CD8-positive, alpha-beta memory T cell (primary cell): Measurements from ENCODE around the gene GMDS. TPM values are rescaled to one million over a fixed set of nuclear protein-coding genes. Genes with fewer than 3 reads are reported as not detected.

Experiments
- CTCF ChIA-PET: fragments of 350-600 bp; sonication (Branson Sonifier 250); formaldehyde crosslinking; loops from one replicate; lab custom pipeline; 2021; ENCODE audit warnings: antibody characterized with exemption; lab: Charles Lee
- POLR2A ChIA-PET: fragments of 350-600 bp; sonication (Branson Sonifier 250); formaldehyde crosslinking; loops from one replicate; lab custom pipeline; 2021; ENCODE audit warnings: antibody characterized with exemption; lab: Charles Lee
- DNase-seq, 5 donors: peaks; one replicate each; pipeline versions ENCODE4 v3.0.0 to v3.0.0-alpha.2; 2020 to 2022; ENCODE audit warnings: mixed read lengths in 1 of 5
- H3K27ac ChIP-seq: one replicate; pipeline ENCODE4 v1.7.0; 2013; ENCODE audit warnings: low read depth, mild to moderate bottlenecking, low read length, moderate library complexity
- H3K27me3 ChIP-seq: 2 replicates; pipeline ENCODE4 v1.7.0; 2013; ENCODE audit warnings: low read length, mild to moderate bottlenecking; ENCODE audit not compliant: insufficient read depth, poor library complexity, severe bottlenecking
- H3K36me3 ChIP-seq: 2 replicates; pipeline ENCODE4 v1.7.0; 2013; ENCODE audit warnings: mild to moderate bottlenecking, low read length, moderate library complexity; ENCODE audit not compliant: insufficient read depth
- H3K4me1 ChIP-seq: 2 replicates; pipeline ENCODE4 v1.7.0; 2013; ENCODE audit warnings: mild to moderate bottlenecking, low read length, moderate library complexity; ENCODE audit not compliant: insufficient read depth
- H3K4me3 ChIP-seq: 2 replicates; pipeline ENCODE4 v1.7.0; 2013; ENCODE audit warnings: mild to moderate bottlenecking, low read length
- H3K9me3 ChIP-seq: 2 replicates; pipeline ENCODE4 v1.7.0; 2013; ENCODE audit warnings: mild to moderate bottlenecking, low read length
- H3K27ac Mint-ChIP-seq, 8 donors: one replicate each; pipeline ENCODE4 v1.8.0; 2020 to 2021; ENCODE audit warnings: mixed read lengths in 8 of 8, mild to moderate bottlenecking in 6 of 8, inconsistent platforms in 3 of 8, moderate library complexity in 3 of 8
- H3K27me3 Mint-ChIP-seq, 2 donors: one replicate each; pipeline ENCODE4 v1.8.0; 2020 to 2021; ENCODE audit warnings: mixed read lengths in 2 of 2, mild to moderate bottlenecking in 1 of 2, moderate library complexity in 1 of 2
- H3K36me3 Mint-ChIP-seq, 3 donors: one replicate each; pipeline ENCODE4 v1.8.0; 2020 to 2021; ENCODE audit warnings: mixed read lengths in 3 of 3, inconsistent platforms in 1 of 3, mild to moderate bottlenecking in 1 of 3
- H3K4me1 Mint-ChIP-seq, 3 donors: one replicate each; pipeline ENCODE4 v1.8.0; 2020 to 2021; ENCODE audit warnings: mixed read lengths in 3 of 3, inconsistent platforms in 1 of 3, mild to moderate bottlenecking in 1 of 3
- H3K4me3 Mint-ChIP-seq, 7 donors: one replicate each; pipeline ENCODE4 v1.8.0; 2020 to 2021; ENCODE audit warnings: mixed read lengths in 7 of 7, mild to moderate bottlenecking in 6 of 7, moderate library complexity in 4 of 7, inconsistent platforms in 2 of 7
- H3K9me3 Mint-ChIP-seq, 5 donors: one replicate each; pipeline ENCODE4 v1.8.0; 2020 to 2022; ENCODE audit warnings: mixed read lengths in 5 of 5, mild to moderate bottlenecking in 3 of 5, moderate library complexity in 2 of 5, inconsistent platforms in 1 of 5
- polyA plus RNA-seq: library from polyadenylated mRNA; unstranded; fragments of 300-500 nt; fragmentation: Illumina TruSeq; gene quantifications from one replicate; pipeline ENCODE4 v1.2.3, GENCODE V29; 2021
- total RNA-seq, 2 experiments: library from RNA; stranded (reverse); gene quantifications; one replicate each; pipeline ENCODE4 v1.2.3, GENCODE V29; 2021

Gene GMDS
- total and polyA plus RNA-seq, 3 experiments from 2014 or later, result 16.4 to 33.4 (median 28.6) TPM

DNA sequence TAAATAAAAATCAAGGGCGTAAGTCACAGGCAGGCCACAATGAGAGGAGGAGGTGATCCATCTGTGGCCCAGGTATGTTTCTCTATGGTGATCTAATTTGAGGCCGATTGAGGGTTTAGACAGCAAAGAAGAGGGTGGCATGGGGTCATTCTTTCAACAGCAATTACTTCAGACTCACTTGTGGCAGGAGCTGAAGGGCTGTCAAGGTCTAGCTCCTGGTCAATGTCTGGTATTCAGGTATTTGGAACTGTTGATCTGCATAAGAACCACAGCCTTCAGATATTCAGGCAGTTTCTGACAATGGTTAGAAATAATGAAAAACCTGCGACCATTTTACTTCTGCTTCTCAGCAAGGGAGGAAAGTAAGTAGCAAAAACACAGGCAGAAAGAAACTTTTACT, 376.1 kb downstream of the GMDS start:
- no peak for DNase-seq
- no peaks in the 10 kb centered on the region for H3K27me3 ChIP-seq
- no peak overlapping the region for H3K4me3 Mint-ChIP-seq
- H3K36me3 Mint-ChIP-seq, result peaks cover 0 to 2% (median 0%) of the 10 kb centered on the region in 3 donors
- H3K4me1 Mint-ChIP-seq, result no peaks in the 10 kb centered on the region
- ChIA-PET POLR2A (no interaction called here), CTCF (no interaction called here)
- H3K36me3 ChIP-seq, result no peaks in the 10 kb centered on the region
- H3K4me1 ChIP-seq, result no peaks in the 10 kb centered on the region
- H3K4me3 ChIP-seq, result no peak overlapping the region
- no peak overlapping the region for H3K27ac ChIP-seq
- H3K9me3 Mint-ChIP-seq, result no peaks in the 10 kb centered on the region
- H3K27me3 Mint-ChIP-seq, result no peaks in the 10 kb centered on the region
- no peaks in the 10 kb centered on the region for H3K9me3 ChIP-seq
- no peak overlapping the region for H3K27ac Mint-ChIP-seq

- Mint-ChIP-seq H3K36me3 (peaks cover 0 to 2% (median 0%) of the 10 kb centered on the region in 3 donors), H3K4me3 (no peak overlapping the region), H3K9me3 (no peaks in the 10 kb centered on the region), H3K27me3 (no peaks in the 10 kb centered on the region), H3K27ac (no peak overlapping the region), H3K4me1 (no peaks in the 10 kb centered on the region)
- Histone ChIP-seq H3K36me3 (no peaks in the 10 kb centered on the region), H3K9me3 (no peaks in the 10 kb centered on the region), H3K27ac (no peak overlapping the region), H3K27me3 (no peaks in the 10 kb centered on the region), H3K4me1 (no peaks in the 10 kb centered on the region), H3K4me3 (no peak overlapping the region)
- ChIA-PET CTCF (no interaction called here), POLR2A (no interaction called here)
- no peak for DNase-seq
These were observed 376.7 kb downstream of the GMDS start for GRCh38 chr6:1868561-1869261.

GRCh38 chr6:1867197-1867596, 378.2 kb downstream of the GMDS start:
- no peaks in the 10 kb centered on the region for H3K4me1 ChIP-seq
- Mint-ChIP-seq H3K27ac (no peak overlapping the region), H3K4me3 (no peak overlapping the region), H3K4me1 (no peaks in the 10 kb centered on the region), H3K9me3 (no peaks in the 10 kb centered on the region), H3K36me3 (peaks cover 0 to 2% (median 0%) of the 10 kb centered on the region in 3 donors), H3K27me3 (no peaks in the 10 kb centered on the region)
- no peak overlapping the region for H3K27ac ChIP-seq
- POLR2A ChIA-PET, result no interaction called here
- H3K9me3 ChIP-seq, result no peaks in the 10 kb centered on the region
- H3K4me3 ChIP-seq, result no peak overlapping the region
- CTCF ChIA-PET, result no interaction called here
- no peaks in the 10 kb centered on the region for H3K27me3 ChIP-seq
- no peaks in the 10 kb centered on the region for H3K36me3 ChIP-seq
- DNase-seq, result no peak

- H3K4me3 ChIP-seq, result no peak overlapping the region
- Mint-ChIP-seq H3K4me3 (no peak overlapping the region), H3K4me1 (no peaks in the 10 kb centered on the region), H3K27me3 (no peaks in the 10 kb centered on the region), H3K27ac (no peak overlapping the region), H3K9me3 (no peaks in the 10 kb centered on the region), H3K36me3 (no peaks in the 10 kb centered on the region)
- H3K9me3 ChIP-seq, result no peaks in the 10 kb centered on the region
- no peak for DNase-seq
- H3K4me1 ChIP-seq, result no peaks in the 10 kb centered on the region
- H3K27ac ChIP-seq, result no peak overlapping the region
- H3K27me3 ChIP-seq, result no peaks in the 10 kb centered on the region
- H3K36me3 ChIP-seq, result no peaks in the 10 kb centered on the region
- POLR2A ChIA-PET, result no interaction called here
- CTCF ChIA-PET, result no interaction called here
These were observed 379.8 kb downstream of the GMDS start for GRCh38 chr6:1865585-1865984.

DNA sequence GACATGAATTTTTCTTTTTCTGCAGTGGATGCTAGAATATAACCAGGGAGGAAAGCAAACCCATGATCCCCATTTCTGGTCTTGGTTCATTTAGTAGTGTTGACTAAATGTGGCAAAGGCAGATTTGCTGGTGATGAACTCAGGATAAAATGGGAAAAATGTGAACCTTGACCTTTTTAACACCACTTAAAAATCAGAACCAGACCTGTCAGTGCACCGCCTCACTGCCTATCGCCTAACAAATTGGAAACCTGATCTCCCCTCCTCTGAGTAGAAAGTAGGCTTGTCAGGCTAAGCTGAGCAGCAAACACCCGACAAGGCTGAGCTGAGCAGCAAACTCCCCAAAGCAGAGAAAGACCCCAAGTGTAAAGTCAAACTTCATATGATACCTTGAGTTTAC, 380.9 kb downstream of the GMDS start:
- Histone ChIP-seq H3K9me3 (no peaks in the 10 kb centered on the region), H3K4me1 (no peaks in the 10 kb centered on the region), H3K27ac (no peak overlapping the region), H3K27me3 (no peaks in the 10 kb centered on the region), H3K36me3 (no peaks in the 10 kb centered on the region), H3K4me3 (no peak overlapping the region)
- DNase-seq, result no peak
- Mint-ChIP-seq H3K27ac (no peak overlapping the region), H3K4me3 (no peak overlapping the region), H3K4me1 (no peaks in the 10 kb centered on the region), H3K36me3 (no peaks in the 10 kb centered on the region), H3K27me3 (no peaks in the 10 kb centered on the region), H3K9me3 (no peaks in the 10 kb centered on the region)
- POLR2A ChIA-PET, result no interaction called here
- CTCF ChIA-PET, result no interaction called here

GRCh38 chr6:1862411-1862810, 383.0 kb downstream of the GMDS start:
- H3K27ac ChIP-seq, result no peak overlapping the region
- H3K9me3 Mint-ChIP-seq, result no peaks in the 10 kb centered on the region
- no peaks in the 10 kb centered on the region for H3K36me3 Mint-ChIP-seq
- no peak overlapping the region for H3K4me3 Mint-ChIP-seq
- H3K9me3 ChIP-seq, result no peaks in the 10 kb centered on the region
- no peaks in the 10 kb centered on the region for H3K27me3 ChIP-seq
- H3K36me3 ChIP-seq, result no peaks in the 10 kb centered on the region
- H3K27me3 Mint-ChIP-seq, result no peaks in the 10 kb centered on the region
- peak overlapping the region in 1 of 8 donors; percentile 27 for H3K27ac Mint-ChIP-seq
- ChIA-PET POLR2A (no interaction called here), CTCF (no interaction called here)
- no peaks in the 10 kb centered on the region for H3K4me1 ChIP-seq
- no peak overlapping the region for H3K4me3 ChIP-seq
- H3K4me1 Mint-ChIP-seq, result no peaks in the 10 kb centered on the region
- DNase-seq, result no peak

DNA sequence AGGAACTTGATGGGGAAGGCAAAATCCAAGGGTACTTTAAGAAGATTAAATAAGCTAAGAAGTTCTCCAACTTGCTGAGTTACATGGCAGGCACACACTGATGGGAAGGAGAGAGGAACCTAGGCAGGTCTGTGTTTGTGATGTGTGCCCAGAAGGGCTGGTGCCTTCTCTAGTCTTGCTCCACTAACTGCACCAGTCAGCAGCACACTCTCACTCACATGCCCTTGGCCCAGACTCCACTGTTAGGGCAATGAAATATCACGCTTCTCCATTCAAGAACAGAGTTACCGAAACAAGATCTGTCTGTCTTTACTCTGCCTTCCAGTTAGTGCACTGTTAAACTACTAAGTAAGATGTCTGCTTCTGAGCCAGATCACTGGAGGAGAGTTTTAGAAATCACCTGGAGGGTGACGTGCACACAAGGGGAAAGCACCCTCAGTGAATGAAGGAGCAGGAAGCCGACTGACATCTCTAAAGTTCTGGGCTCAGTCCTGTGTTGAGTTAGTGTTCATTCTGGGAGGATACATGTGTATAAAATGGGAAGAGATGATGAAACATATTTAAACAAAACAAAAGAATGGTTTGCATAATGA, 384.6 kb downstream of the GMDS start:
- Mint-ChIP-seq H3K27ac (peak overlapping the region in 1 of 8 donors; percentile 43), H3K4me3 (no peak overlapping the region), H3K27me3 (no peaks in the 10 kb centered on the region), H3K4me1 (no peaks in the 10 kb centered on the region), H3K9me3 (no peaks in the 10 kb centered on the region), H3K36me3 (no peaks in the 10 kb centered on the region)
- Histone ChIP-seq H3K27ac (no peak overlapping the region), H3K36me3 (no peaks in the 10 kb centered on the region), H3K4me3 (no peak overlapping the region), H3K4me1 (no peaks in the 10 kb centered on the region), H3K27me3 (no peaks in the 10 kb centered on the region), H3K9me3 (no peaks in the 10 kb centered on the region)
- DNase-seq, result no peak
- ChIA-PET POLR2A (no interaction called here), CTCF (no interaction called here)

DNA sequence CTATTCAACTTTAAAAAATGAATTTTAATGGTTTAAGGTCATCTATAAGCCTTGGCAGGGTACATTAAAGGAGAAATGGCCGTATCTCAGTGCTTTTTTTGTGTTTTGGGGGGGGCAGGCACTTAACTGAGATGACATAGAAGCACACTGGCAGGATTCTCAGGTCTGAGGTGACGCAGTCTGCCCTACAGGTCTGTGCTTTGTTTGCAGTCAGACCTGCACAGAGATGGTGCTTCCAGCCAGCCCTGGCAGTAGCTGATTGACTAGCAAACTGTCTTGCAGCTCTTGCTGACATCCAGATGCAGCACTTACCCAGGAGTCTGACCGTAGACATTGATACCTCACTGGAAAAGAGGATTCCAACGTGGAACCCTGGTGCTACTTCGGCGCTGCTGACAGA, 386.5 kb downstream of the GMDS start:
- Histone ChIP-seq H3K27me3 (no peaks in the 10 kb centered on the region), H3K4me1 (no peaks in the 10 kb centered on the region), H3K27ac (no peak overlapping the region), H3K36me3 (no peaks in the 10 kb centered on the region), H3K4me3 (no peak overlapping the region), H3K9me3 (no peaks in the 10 kb centered on the region)
- POLR2A ChIA-PET, result no interaction called here
- H3K27ac Mint-ChIP-seq, result no peak overlapping the region
- CTCF ChIA-PET, result no interaction called here
- H3K27me3 Mint-ChIP-seq, result no peaks in the 10 kb centered on the region
- H3K9me3 Mint-ChIP-seq, result no peaks in the 10 kb centered on the region
- H3K4me1 Mint-ChIP-seq, result no peaks in the 10 kb centered on the region
- DNase-seq, result no peak
- peaks cover 0 to 1% (median under 1%) of the 10 kb centered on the region in 3 donors for H3K36me3 Mint-ChIP-seq
- H3K4me3 Mint-ChIP-seq, result no peak overlapping the region
